GM12864 (cell line): ENCODE measurements around the gene FBXO34.

ENCODE experiments used
- DNase-seq: peaks from one replicate; pipeline ENCODE4 v3.0.0-alpha.2; 2011; ENCODE audit warnings: low read depth
- H3K4me3 ChIP-seq: 2 replicates; pipeline ENCODE4 v1.5.1; 2011; ENCODE audit warnings: mild to moderate bottlenecking, low read depth, low read length, control low read depth
- CTCF ChIP-seq: IDR thresholded peaks from 2 replicates; pipeline ENCODE4 v1.5.1; 2011; ENCODE audit warnings: low read depth, mild to moderate bottlenecking, moderate library complexity, low read length, control low read depth, inconsistent platforms; ENCODE audit errors: missing control alignments

The FBXO34 gene

GRCh38 chr14:55329999-55330710 is 58.9 kb downstream of the FBXO34 start:
- TF ChIP-seq CTCF, result no peak
- no peak overlapping the region for H3K4me3 ChIP-seq
- no peak for DNase-seq

- peak overlapping the region; percentile 14 for H3K4me3 ChIP-seq
- TF ChIP-seq CTCF, result no peak
- no peak for DNase-seq
Observed at GRCh38 chr14:55332654-55333570, 61.7 kb downstream of the FBXO34 start.

GRCh38 chr14:55333711-55334485 is 62.7 kb downstream of the FBXO34 start:
- H3K4me3 ChIP-seq, result no peak overlapping the region
- DNase-seq, result no peak
- TF ChIP-seq CTCF, result no peak

- H3K4me3 ChIP-seq, result no peak overlapping the region
- TF ChIP-seq CTCF, result no peak
- DNase-seq, result no peak
Observed at GRCh38 chr14:55336162-55336561, 64.9 kb downstream of the FBXO34 start.

GRCh38 chr14:55336691-55337090 is 65.5 kb downstream of the FBXO34 start:
- no peak for TF ChIP-seq CTCF
- DNase-seq, result no peak
- no peak overlapping the region for H3K4me3 ChIP-seq

- peak; percentile 59 for DNase-seq
- TF ChIP-seq CTCF, result no peak
- H3K4me3 ChIP-seq, result no peak overlapping the region
Observed at GRCh38 chr14:55339770-55340169, 68.5 kb downstream of the FBXO34 start.
